ENCODE data around the gene SLC22A14. TPM values are rescaled to one million over a fixed set of nuclear protein-coding genes. Genes with fewer than 3 reads are reported as not detected.

Gene SLC22A14
- total and polyA plus RNA-seq, 2 donors (not counting 3 experiments of a cell fraction or from before 2014, with no cell fraction given) = not detected

- dilution Hi-C loops (cut with MboI; ENCODE audit: extremely low pct_ligation_motif_present, low sequenced_read_pairs) = no loop called here
These were observed 29.8 kb downstream of the SLC22A14 start for GRCh38 chr3:38311941-38312340.

More at GRCh38 chr3:38311941-38312340, 29.8 kb downstream of the SLC22A14 start:
- Histone ChIP-seq H3K79me2 (ENCODE audit: control insufficient read depth, insufficient read depth, low read length) (no peaks in the 10 kb centered on the region), H3K9me1 (replicated peaks; ENCODE audit: control insufficient read depth, extremely low read depth, insufficient read depth, low read length) (no peaks in the 10 kb centered on the region), H3K27me3 (ENCODE audit: control insufficient read depth in 2 of 2, insufficient read depth in 2 of 2, low read length in 2 of 2) (no peaks in the 10 kb centered on the region), H3K36me3 (ENCODE audit: control insufficient read depth in 2 of 2, extremely low read depth in 1 of 2, insufficient read depth in 2 of 2, low read length in 2 of 2) (no peaks in the 10 kb centered on the region), H3K4me2 (ENCODE audit: insufficient read depth, low read length) (no peak overlapping the region), H3K4me1 (ENCODE audit: control insufficient read depth, extremely low read depth, insufficient read depth, low read length) (no peaks in the 10 kb centered on the region), H4K20me1 (replicated peaks; ENCODE audit: control insufficient read depth, extremely low read depth, insufficient read depth, low read length) (no peaks in the 10 kb centered on the region), H2AFZ (ENCODE audit: low read depth, low read length) (no peak overlapping the region), H3K4me3 (replicated peaks in 1 of 3; ENCODE audit: insufficient read depth in 1 of 3, low read depth in 1 of 3, low read length in 3 of 3) (no peak overlapping the region), H3K9ac (replicated peaks; ENCODE audit: extremely low read depth, insufficient read depth, low read length) (no peak overlapping the region), H3K9me3 (replicated peaks; ENCODE audit: control insufficient read depth, insufficient read depth, low read length) (no peaks in the 10 kb centered on the region), H3K27ac (ENCODE audit: insufficient read depth, low read depth, low read length) (no peak overlapping the region)
- no TSS peak for BruUV-seq (replicated peaks)
- intact Hi-C loops (cut with micrococcal nuclease) = no loop called here
- FAIRE-seq (no peak), DNase-seq (ENCODE audit: low read depth, low spot score) (no peak)
- CTCF ChIA-PET = no interaction called here
- TF ChIP-seq FOS (IDR thresholded peaks at IDR 0.05; ENCODE audit: borderline replicate concordance, insufficient read depth, low read length) = no peak
- no peak for TF ChIP-seq GATA2 (IDR thresholded peaks at IDR 0.05; ENCODE audit: insufficient read depth, insufficient read length, low read depth, low read length)
- TF ChIP-seq JUN (IDR thresholded peaks at IDR 0.05; ENCODE audit: borderline replicate concordance, insufficient read depth, insufficient read length, low read depth) = no peak
- no peak for TF ChIP-seq MAX (IDR thresholded peaks at IDR 0.05; ENCODE audit: insufficient read depth, insufficient read length)
- TF ChIP-seq MYC (IDR thresholded peaks at IDR 0.05; ENCODE audit: low read depth, low read length) = no peak
- no peak for TF ChIP-seq EZH2 (IDR thresholded peaks at IDR 0.05; ENCODE audit: borderline replicate concordance, low read depth, low read length, severe bottlenecking)
- no peak for TF ChIP-seq POLR2A (IDR thresholded peaks at IDR 0.05; ENCODE audit: low read depth, low read length)
- no peak for TF ChIP-seq CTCF (IDR thresholded peaks at IDR 0.05; ENCODE audit: extremely low read depth in 1 of 2, insufficient read depth in 1 of 2, low read depth in 1 of 2, low read length in 2 of 2)
- no peak for TF ChIP-seq POLR2AphosphoS5 (IDR thresholded peaks at IDR 0.05; ENCODE audit: insufficient read depth, low read depth, low read length)
- POLR2A ChIA-PET = no interaction called here

Measured in endothelial cell of umbilical vein (primary cell).